ENCODE data around the gene LRP1-AS. TPM values are rescaled to one million over a fixed set of nuclear protein-coding genes. Genes with fewer than 3 reads are reported as not detected.
A peak's percentile ranks its signal among the peaks of the same experiment; 100 is the strongest.

Gene LRP1-AS
- total and polyA plus RNA-seq, 7 experiments from 2014 or later: not detected

- H3K4me3 Mint-ChIP-seq: no peak overlapping the region
- POLR2A ChIA-PET: no interaction called here
- H3K27ac Mint-ChIP-seq: no peak overlapping the region
- ATAC-seq: no peak
- H3K27ac ChIP-seq (ENCODE audit: low read depth, low read length): no peak overlapping the region
- CTCF ChIA-PET: no interaction called here
- intact Hi-C loops (cut with micrococcal nuclease): no loop called here
- no peak for DNase-seq
- H3K9me3 Mint-ChIP-seq: no peaks in the 10 kb centered on the region
- H3K27me3 ChIP-seq (ENCODE audit: control insufficient read depth in 2 of 2, insufficient read depth in 2 of 2, low read length in 2 of 2): no peaks in the 10 kb centered on the region
- H3K4me1 Mint-ChIP-seq: peaks cover 0 to 22% (median 5%) of the 10 kb centered on the region in 7 donors
- H3K27me3 Mint-ChIP-seq: no peaks in the 10 kb centered on the region
- no peaks in the 10 kb centered on the region for H3K9me3 ChIP-seq (ENCODE audit: control insufficient read depth in 2 of 3, low read length in 3 of 3)
- H3K4me1 ChIP-seq (ENCODE audit: control insufficient read depth in 2 of 2, insufficient read depth in 2 of 2, low read length in 2 of 2): no peaks in the 10 kb centered on the region
- no peak overlapping the region for H3K4me3 ChIP-seq (ENCODE audit: low read length)
- peaks cover 0 to 6% (median 0%) of the 10 kb centered on the region in 3 experiments for H3K36me3 ChIP-seq (ENCODE audit: control insufficient read depth in 2 of 3, insufficient read depth in 3 of 3, low read length in 3 of 3)
- peaks cover 0 to 34% (median 12%) of the 10 kb centered on the region in 5 donors for H3K36me3 Mint-ChIP-seq
Observed at GRCh38 chr12:57159311-57159710, 11.9 kb upstream of the LRP1-AS start.

- peaks cover 0 to 6% (median 0%) of the 10 kb centered on the region in 3 experiments for H3K36me3 ChIP-seq (ENCODE audit: control insufficient read depth in 2 of 3, insufficient read depth in 3 of 3, low read length in 3 of 3)
- CTCF ChIA-PET: no interaction called here
- Mint-ChIP-seq H3K27me3 (no peaks in the 10 kb centered on the region), H3K36me3 (peaks cover 0 to 36% (median 12%) of the 10 kb centered on the region in 5 donors), H3K27ac (no peak overlapping the region), H3K4me1 (peaks cover 0 to 22% (median 5%) of the 10 kb centered on the region in 7 donors), H3K4me3 (no peak overlapping the region), H3K9me3 (no peaks in the 10 kb centered on the region)
- no peak overlapping the region for H3K4me3 ChIP-seq (ENCODE audit: low read length)
- H3K9me3 ChIP-seq (ENCODE audit: control insufficient read depth in 2 of 3, low read length in 3 of 3): no peaks in the 10 kb centered on the region
- POLR2A ChIA-PET: no interaction called here
- no peaks in the 10 kb centered on the region for H3K27me3 ChIP-seq (ENCODE audit: control insufficient read depth in 2 of 2, insufficient read depth in 2 of 2, low read length in 2 of 2)
- H3K27ac ChIP-seq (ENCODE audit: low read depth, low read length): no peak overlapping the region
- H3K4me1 ChIP-seq (ENCODE audit: control insufficient read depth in 2 of 2, insufficient read depth in 2 of 2, low read length in 2 of 2): no peaks in the 10 kb centered on the region
- ATAC-seq: no peak
- intact Hi-C loops (cut with micrococcal nuclease): no loop called here
- DNase-seq: no peak
Observed at GRCh38 chr12:57158665-57159064, 11.2 kb upstream of the LRP1-AS start.

- H3K4me1 ChIP-seq (ENCODE audit: control insufficient read depth in 2 of 2, insufficient read depth in 2 of 2, low read length in 2 of 2): no peaks in the 10 kb centered on the region
- intact Hi-C loops (cut with micrococcal nuclease): no loop called here
- no peak for DNase-seq
Observed at GRCh38 chr12:57158186-57158585, 10.8 kb upstream of the LRP1-AS start.

GRCh38 chr12:57157588-57158173 is 10.3 kb upstream of the LRP1-AS start:
- H3K9me3 Mint-ChIP-seq: no peaks in the 10 kb centered on the region
- H3K36me3 Mint-ChIP-seq: peaks cover 0 to 36% (median 15%) of the 10 kb centered on the region in 5 donors
- Histone ChIP-seq H3K36me3 (ENCODE audit: control insufficient read depth in 2 of 3, insufficient read depth in 3 of 3, low read length in 3 of 3) (peaks cover 0 to 6% (median 0%) of the 10 kb centered on the region in 3 experiments), H3K4me3 (ENCODE audit: low read length) (no peak overlapping the region), H3K4me1 (ENCODE audit: control insufficient read depth in 2 of 2, insufficient read depth in 2 of 2, low read length in 2 of 2) (no peaks in the 10 kb centered on the region), H3K27ac (ENCODE audit: low read depth, low read length) (no peak overlapping the region), H3K27me3 (ENCODE audit: control insufficient read depth in 2 of 2, insufficient read depth in 2 of 2, low read length in 2 of 2) (no peaks in the 10 kb centered on the region), H3K9me3 (ENCODE audit: control insufficient read depth in 2 of 3, low read length in 3 of 3) (no peaks in the 10 kb centered on the region)
- peak overlapping the region in 1 of 10 donors; percentile 35 for H3K4me3 Mint-ChIP-seq
- peaks cover 0 to 24% (median 5%) of the 10 kb centered on the region in 7 donors for H3K4me1 Mint-ChIP-seq
- ATAC-seq (peak; percentile 75), DNase-seq (no peak)
- no peaks in the 10 kb centered on the region for H3K27me3 Mint-ChIP-seq
- CTCF ChIA-PET: interaction anchor here (0.6 kb wide), 1 partner anchor 46 kb away, joined by 3 read pairs; no protein-coding TSS in a partner anchor
- peak overlapping the region in 1 of 9 donors; percentile 5 for H3K27ac Mint-ChIP-seq
- intact Hi-C loops (cut with micrococcal nuclease): no loop called here
- POLR2A ChIA-PET: no interaction called here

More at GRCh38 chr12:57158186-57158585, 10.8 kb upstream of the LRP1-AS start:
- H3K4me1 Mint-ChIP-seq: peaks cover 0 to 23% (median 5%) of the 10 kb centered on the region in 7 donors
- H3K36me3 Mint-ChIP-seq: peaks cover 0 to 36% (median 15%) of the 10 kb centered on the region in 5 donors
- H3K9me3 Mint-ChIP-seq: no peaks in the 10 kb centered on the region
- Histone ChIP-seq H3K4me3 (ENCODE audit: low read length) (no peak overlapping the region), H3K36me3 (ENCODE audit: control insufficient read depth in 2 of 3, insufficient read depth in 3 of 3, low read length in 3 of 3) (peaks cover 0 to 6% (median 0%) of the 10 kb centered on the region in 3 experiments), H3K27ac (ENCODE audit: low read depth, low read length) (no peak overlapping the region), H3K9me3 (ENCODE audit: control insufficient read depth in 2 of 3, low read length in 3 of 3) (no peaks in the 10 kb centered on the region), H3K27me3 (ENCODE audit: control insufficient read depth in 2 of 2, insufficient read depth in 2 of 2, low read length in 2 of 2) (no peaks in the 10 kb centered on the region)
- POLR2A ChIA-PET: no interaction called here
- no peak for ATAC-seq
- no peak overlapping the region for H3K27ac Mint-ChIP-seq
- H3K27me3 Mint-ChIP-seq: no peaks in the 10 kb centered on the region
- CTCF ChIA-PET: no interaction called here
- H3K4me3 Mint-ChIP-seq: no peak overlapping the region

- ChIA-PET CTCF (interaction anchor here (0.6 kb wide), 1 partner anchor 45 kb away, joined by 3 read pairs; no protein-coding TSS in a partner anchor), POLR2A (no interaction called here)
- ATAC-seq (no peak), DNase-seq (no peak)
- Mint-ChIP-seq H3K4me1 (peaks cover 0 to 23% (median 5%) of the 10 kb centered on the region in 7 donors), H3K36me3 (peaks cover 0 to 30% (median 12%) of the 10 kb centered on the region in 5 donors), H3K9me3 (no peaks in the 10 kb centered on the region), H3K4me3 (no peak overlapping the region), H3K27ac (no peak overlapping the region), H3K27me3 (no peaks in the 10 kb centered on the region)
- Histone ChIP-seq H3K27ac (ENCODE audit: low read depth, low read length) (no peak overlapping the region), H3K36me3 (ENCODE audit: control insufficient read depth in 2 of 3, insufficient read depth in 3 of 3, low read length in 3 of 3) (peaks cover 0 to 4% (median 0%) of the 10 kb centered on the region in 3 experiments), H3K4me3 (ENCODE audit: low read length) (no peak overlapping the region), H3K27me3 (ENCODE audit: control insufficient read depth in 2 of 2, insufficient read depth in 2 of 2, low read length in 2 of 2) (no peaks in the 10 kb centered on the region), H3K4me1 (ENCODE audit: control insufficient read depth in 2 of 2, insufficient read depth in 2 of 2, low read length in 2 of 2) (no peaks in the 10 kb centered on the region), H3K9me3 (ENCODE audit: control insufficient read depth in 2 of 3, low read length in 3 of 3) (no peaks in the 10 kb centered on the region)
- intact Hi-C loops (cut with micrococcal nuclease): no loop called here
Observed at GRCh38 chr12:57156701-57157403, 9.4 kb upstream of the LRP1-AS start.

GRCh38 chr12:57154804-57155434 is 7.5 kb upstream of the LRP1-AS start:
- ATAC-seq (no peak), DNase-seq (no peak)
- H3K36me3 ChIP-seq (ENCODE audit: control insufficient read depth in 2 of 3, insufficient read depth in 3 of 3, low read length in 3 of 3): no peaks in the 10 kb centered on the region
- no peaks in the 10 kb centered on the region for H3K4me1 ChIP-seq (ENCODE audit: control insufficient read depth in 2 of 2, insufficient read depth in 2 of 2, low read length in 2 of 2)
- H3K4me3 Mint-ChIP-seq: no peak overlapping the region
- H3K27ac ChIP-seq (ENCODE audit: low read depth, low read length): no peak overlapping the region
- no peak overlapping the region for H3K27ac Mint-ChIP-seq
- CTCF ChIA-PET: interaction anchor here (0.6 kb wide), 1 partner anchor 156 kb away, joined by 4 read pairs; no protein-coding TSS in a partner anchor
- no peak overlapping the region for H3K4me3 ChIP-seq (ENCODE audit: low read length)
- no peaks in the 10 kb centered on the region for H3K9me3 ChIP-seq (ENCODE audit: control insufficient read depth in 2 of 3, low read length in 3 of 3)
- H3K27me3 Mint-ChIP-seq: no peaks in the 10 kb centered on the region
- H3K36me3 Mint-ChIP-seq: peaks cover 0 to 24% (median 5%) of the 10 kb centered on the region in 5 donors
- no peaks in the 10 kb centered on the region for H3K9me3 Mint-ChIP-seq
- peaks cover 0 to 19% (median 5%) of the 10 kb centered on the region in 7 donors for H3K4me1 Mint-ChIP-seq
- POLR2A ChIA-PET: no interaction called here
- no peaks in the 10 kb centered on the region for H3K27me3 ChIP-seq (ENCODE audit: control insufficient read depth in 2 of 2, insufficient read depth in 2 of 2, low read length in 2 of 2)
- intact Hi-C loops (cut with micrococcal nuclease): no loop called here

All from naive thymus-derived CD4-positive, alpha-beta T cell (primary cell).